HG03575 (cell line): ENCODE measurements around the gene C3orf22.
"Not testable (repeated sequence)": the region's sequence is repeated elsewhere in the genome, so short reads cannot be mapped to it uniquely, and the experiment has no call there.

ENCODE experiments used
- ATAC-seq: cut with Tn5 transposase; IDR thresholded peaks from one replicate; pipeline ENCODE4 v1.9.1; 2021; ENCODE audit not compliant: unreplicated experiment, insufficient number of reproducible peaks, low FRiP score; ENCODE audit errors: extremely low read depth

Gene C3orf22, protein sequence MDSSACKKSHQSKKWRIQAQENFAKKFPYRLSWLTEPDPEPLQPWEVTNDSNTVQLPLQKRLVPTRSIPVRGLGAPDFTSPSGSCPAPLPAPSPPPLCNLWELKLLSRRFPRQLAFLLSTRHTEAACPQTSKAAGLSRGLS

DNA sequence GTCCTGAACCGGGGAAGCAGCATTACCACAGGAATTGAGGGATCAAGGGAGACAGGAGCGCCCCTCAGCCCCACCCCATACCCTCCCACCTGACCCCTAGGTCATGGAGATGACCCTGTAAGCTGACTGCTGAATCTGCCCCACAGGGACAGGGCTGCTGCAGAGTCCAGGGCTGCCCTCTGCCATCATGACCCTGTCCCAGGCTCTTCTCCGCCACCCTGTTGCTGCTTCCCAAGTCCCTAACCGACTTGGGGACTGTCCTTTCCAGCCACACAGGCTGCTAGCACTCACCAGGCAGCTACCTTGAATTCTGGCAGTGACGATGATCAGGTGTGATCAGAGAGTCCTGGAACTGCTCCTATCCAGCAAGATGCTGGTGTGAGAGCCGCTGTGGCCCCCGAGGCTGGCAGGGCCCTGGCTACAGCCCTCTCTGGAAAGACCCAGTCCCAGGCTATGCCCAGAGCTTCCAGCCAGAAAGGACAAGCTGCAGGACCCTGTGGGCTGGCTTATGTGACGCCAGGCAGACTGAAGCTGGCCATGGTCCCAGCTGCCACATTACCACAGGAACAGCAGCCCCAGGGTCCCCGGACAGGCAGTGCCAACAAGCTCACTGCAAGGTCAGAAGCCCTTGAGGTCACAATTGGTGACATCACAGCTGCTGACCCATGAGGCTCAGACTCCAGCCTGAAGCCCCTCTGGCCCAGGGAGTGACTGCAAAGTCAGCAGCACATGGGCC, at the start of gene C3orf22:
C3orf22 (minus strand) TSS at position 597 of the 736 bp plus-strand sequence. CDS start 5,542 bp downstream, outside the sequence.
- no peak for ATAC-seq

DNA sequence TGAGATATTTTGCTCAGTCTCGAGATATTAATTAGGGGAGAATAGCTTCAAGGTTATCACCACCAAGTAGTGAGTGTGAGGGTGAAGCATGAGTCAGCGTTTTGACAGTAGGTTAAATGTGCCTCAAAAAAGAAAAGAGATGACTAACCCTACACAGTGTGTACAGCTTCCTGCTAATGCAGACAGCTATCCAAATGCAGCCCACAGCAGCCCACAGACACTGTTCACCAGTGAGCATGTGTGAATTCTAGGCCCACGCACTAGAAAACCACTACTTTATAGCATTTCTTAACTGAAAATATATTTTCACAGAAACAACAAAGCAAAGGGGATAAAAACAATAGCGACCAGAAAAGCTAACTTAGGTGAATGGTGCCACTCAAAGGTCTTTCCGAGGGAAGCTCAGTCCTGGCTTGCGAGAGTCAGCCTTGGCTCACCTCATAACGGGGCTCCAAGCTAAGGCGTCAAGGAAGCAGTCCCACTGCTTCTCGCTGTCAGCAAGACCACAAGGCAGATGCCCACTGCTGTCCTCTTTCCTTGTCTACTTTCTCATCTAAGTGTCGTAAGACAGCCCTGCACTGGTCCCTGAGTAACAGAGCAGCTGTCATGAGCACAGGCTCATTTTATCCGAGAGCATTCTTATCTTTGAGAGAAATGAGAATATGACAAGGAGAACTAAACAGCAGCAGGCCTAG, 48.6 kb upstream of the C3orf22 start:
- ATAC-seq = no peak

DNA sequence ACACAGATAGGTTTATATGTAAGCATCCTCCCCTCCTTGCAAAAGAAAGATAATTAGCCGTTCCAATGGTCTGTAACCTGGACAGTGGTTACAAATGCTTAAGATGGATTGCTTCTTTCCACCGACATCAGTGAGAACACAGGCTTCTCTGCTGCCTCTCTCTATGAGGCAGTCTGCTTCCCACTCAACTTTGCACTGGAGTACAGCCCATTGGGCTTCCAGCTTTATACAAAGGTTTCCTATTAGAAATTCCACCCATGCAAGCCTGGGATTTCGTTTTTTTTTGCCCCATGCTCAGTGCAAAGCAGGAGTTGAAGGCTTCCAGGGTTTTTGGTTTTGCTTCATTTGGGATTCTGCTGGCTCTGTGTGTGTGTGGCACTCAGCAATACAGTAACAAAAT, 47.3 kb upstream of the C3orf22 start:
- no peak for ATAC-seq

DNA sequence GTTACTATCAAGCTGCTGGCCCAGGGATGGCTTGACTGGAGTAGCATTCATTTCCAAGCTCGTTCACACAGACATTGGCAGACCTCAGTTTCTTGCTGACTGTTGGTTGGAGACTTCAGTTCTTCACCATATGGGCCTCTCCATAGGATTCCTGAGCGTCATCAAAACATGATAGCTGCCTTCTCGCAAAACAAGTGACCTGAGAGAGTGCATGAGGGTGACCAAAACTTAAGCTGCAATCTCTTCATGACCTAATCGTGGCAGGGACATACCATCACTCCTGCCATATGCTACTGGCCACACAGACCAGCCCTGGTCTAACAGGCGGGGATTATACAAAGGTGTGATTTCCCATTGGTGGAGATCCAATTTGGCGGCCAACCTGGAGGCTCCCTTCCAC, 46.0 kb upstream of the C3orf22 start:
- no peak for ATAC-seq

DNA sequence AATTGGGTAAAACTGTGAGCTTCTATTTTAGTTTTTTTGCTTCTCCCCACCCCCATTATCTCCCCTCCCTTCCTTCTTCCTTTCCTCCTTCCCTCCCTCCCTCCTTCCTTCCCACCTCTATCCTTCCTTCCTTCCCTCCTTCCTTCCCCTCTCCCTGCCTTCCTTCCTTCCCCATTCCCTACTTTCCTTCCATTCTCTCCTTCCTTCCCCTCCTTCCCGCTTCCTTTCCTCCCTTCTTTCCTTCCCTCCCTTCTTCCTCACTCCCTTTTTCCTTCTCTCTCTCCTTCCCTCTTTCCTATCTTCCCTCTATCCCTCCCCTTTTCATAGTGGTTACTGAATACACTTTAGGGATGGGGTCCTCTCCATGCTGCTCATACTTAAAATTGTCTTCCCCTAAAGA, 40.4 kb upstream of the C3orf22 start:
- ATAC-seq = no peak

DNA sequence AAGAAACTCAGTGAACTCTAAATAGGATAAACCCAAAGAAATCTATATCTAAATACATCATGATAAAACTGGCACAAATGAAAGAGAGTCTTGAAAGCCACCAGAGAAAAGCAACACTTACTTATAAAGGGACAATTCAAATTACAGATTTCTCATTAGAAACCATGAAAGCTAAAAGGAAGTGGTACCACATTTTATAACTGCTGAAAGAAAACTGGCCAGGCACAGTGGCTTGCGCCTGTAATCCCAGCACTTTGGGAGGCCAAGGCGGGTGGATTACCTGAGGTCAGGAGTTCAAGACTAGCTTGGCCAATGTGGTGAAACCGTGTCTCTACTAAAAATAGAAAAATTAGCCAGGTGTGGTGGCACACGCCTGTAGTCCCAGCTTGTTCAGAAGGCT, 36.7 kb upstream of the C3orf22 start:
- ATAC-seq = not testable (repeated sequence)

DNA sequence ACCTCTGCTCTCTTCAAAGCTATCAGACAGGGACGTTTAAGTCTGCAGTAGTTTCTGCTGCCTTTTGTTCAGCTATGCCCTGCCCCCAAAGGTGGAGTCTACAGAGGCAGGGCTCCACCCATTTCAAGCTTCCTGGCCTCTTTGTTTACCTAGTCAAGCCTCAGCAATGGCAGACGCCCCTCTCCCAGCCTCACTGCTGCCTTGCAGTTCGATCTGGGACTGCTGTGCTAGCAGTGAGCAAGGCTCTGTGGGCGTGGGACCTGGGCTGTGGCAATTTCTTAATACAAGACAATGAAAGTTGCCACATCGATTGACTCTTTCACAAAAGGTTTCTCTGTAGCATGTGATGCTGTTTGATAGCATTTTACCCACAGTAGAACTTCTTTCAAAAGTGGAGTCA, 32.8 kb upstream of the C3orf22 start:
- not testable (repeated sequence) for ATAC-seq

DNA sequence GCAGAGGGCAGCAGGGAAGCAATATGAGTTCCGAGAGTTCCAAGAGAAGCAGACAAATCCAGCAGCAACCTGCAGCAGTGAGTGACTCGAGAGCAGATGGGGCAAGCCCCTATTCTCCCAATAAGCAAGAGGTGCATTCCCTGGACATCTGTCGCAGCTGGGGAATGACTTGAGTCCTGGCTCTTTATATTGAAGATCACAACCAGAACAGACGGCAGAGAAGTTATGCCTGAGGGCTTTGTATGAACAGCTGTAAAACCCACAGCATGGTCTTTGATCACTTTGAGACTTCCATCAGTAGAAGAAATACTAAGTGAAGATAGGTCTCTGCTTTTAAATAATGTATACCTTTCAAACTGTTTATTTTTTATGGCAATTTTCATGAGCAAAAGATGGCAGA, 23.6 kb upstream of the C3orf22 start:
- no peak for ATAC-seq

DNA sequence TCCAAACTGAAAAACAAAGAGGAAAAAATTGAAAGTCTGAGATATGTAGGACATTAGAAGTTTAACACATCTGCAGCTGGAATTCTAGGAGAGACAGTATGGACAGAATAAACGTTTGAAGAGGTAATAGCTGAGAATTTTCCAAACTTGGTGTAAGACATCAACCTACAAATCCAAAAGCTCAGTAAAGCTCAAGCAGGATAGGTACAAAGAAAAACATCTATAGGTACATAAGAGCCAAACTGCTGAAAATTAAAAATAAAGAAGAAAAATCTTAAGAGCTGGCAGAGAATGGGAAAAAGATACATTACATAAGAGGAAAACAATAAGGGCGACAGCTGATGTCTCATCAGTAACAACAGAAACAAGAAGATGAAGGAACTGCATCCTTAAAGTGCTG, 22.8 kb upstream of the C3orf22 start:
- no peak for ATAC-seq

DNA sequence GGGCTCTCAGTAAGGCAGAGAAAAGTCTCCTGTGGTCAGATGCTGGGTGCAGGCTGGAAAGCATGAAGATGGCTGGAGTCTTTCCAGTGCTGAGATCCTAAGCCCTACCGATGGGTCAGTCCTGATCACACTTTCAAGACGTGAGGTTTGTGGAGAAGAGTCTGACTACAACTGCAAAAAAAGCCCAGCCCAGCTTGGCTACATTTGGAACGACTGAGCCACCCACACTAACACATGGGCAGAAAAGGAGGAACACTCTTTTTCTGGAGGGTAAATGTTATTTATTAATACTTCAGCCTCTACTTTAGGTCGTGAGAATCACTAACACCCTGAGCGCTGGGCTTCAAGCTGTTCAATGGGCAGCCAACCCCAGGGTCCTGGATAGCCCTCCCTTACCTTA, 22.0 kb upstream of the C3orf22 start:
- no peak for ATAC-seq

DNA sequence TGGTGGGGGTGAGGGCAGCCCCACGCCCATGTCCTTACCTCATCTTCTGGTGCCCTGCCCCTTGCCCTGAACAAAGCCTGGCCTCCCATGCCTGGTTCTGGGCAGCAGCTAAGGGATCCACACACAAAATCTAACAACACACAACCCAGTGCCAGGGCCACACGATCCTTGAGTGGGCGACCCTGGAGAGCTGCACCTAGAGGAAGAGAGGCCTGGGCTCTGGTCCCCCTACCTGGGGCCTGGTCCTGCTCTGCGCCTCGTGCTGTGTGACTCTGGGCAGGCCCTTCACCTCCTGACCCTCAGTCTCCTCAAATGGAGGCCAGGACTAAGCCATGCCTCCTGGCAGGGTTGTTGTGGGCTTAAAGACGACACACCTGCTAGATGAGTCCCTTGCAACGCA, 20.0 kb upstream of the C3orf22 start:
- no peak for ATAC-seq

DNA sequence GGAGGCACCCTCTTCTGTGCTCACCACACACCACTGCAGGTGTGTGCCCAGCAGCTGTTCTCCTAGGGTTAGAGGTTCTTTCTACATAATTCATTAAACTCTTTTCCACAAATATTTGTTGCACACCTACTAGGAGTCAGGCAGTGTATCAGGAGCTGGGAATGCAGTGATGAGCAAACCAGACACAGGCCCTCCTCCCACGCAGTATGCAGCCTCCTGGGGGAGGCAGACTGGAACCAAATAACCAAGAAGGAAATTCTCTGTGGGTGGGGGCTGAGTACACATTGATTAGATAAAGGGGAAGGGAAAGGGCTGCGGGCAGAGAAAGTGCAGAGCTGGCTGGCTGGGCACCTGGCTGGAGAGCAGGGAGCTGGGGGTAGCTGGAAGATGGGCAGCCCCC, 18.5 kb upstream of the C3orf22 start:
- ATAC-seq = no peak

DNA sequence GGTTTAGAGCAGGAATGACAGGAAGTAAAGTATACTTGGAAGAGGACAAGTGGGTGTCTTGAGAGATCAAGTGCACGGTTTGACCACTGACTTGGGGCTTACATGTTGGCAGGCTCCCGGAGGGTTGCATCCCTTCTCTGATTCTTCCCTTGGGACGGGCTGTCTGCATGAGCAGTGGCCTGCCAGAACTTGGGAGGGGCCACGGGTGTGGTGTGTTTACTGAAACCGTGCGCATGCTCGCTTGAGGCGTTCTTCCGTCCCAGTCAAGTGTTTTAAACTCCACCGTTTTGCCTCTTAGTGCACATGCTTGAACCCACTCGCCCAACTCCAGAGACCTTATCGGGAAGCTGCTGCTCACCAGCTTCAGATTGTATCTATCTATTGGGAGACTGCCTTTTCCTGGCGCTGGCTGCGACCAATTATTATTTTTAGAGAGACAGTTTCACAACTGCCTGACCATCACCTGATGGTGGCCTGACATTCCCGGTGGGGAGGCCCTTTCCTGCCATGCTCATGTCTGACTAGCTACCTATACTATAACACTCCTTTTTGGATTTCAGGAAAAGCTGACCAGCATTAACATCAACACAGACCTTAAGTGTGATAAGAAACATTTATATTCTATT, 14.9 kb upstream of the C3orf22 start:
- ATAC-seq = no peak

DNA sequence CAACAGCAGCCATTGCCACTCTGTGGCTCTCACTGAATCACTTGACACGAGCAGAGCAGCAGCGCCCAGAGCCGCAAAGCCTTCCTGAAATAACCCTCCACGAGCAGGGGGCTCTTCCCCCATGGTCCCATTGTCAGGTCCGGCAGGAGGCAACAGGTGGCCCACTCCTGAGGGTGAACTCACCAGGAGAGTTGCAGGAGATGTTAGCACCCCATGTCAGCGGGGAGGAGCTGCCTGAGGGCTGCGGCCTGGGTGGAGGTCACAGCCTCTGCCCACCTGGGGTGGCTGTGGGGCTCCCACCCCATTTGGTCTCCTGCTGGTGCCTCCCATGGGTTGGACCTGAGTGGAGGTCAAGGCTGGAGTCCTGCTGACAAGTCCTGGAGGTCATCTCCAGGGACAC, 12.3 kb upstream of the C3orf22 start:
- no peak for ATAC-seq

DNA sequence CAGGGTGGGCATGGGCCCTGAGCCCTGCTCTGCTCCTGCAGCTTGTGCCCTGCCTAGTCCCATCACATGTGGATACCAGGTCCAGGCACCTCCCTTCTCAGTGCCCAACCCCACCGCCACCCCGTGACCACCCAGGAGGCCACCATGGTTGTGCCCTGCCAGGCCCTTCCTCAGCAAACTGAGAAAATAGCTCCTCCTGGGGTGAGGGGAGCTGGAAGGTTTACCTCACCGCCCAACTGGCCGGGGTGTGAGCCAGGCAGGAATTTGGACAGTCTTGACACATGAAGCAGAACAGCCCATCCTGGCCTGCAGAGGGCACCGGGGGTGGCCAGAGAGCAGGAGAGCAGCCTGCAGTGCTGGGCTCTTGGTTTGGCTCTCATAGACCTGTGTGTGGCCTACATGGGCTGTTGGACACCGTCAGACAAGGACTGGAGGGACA, 11.4 kb upstream of the C3orf22 start:
- no peak for ATAC-seq

DNA sequence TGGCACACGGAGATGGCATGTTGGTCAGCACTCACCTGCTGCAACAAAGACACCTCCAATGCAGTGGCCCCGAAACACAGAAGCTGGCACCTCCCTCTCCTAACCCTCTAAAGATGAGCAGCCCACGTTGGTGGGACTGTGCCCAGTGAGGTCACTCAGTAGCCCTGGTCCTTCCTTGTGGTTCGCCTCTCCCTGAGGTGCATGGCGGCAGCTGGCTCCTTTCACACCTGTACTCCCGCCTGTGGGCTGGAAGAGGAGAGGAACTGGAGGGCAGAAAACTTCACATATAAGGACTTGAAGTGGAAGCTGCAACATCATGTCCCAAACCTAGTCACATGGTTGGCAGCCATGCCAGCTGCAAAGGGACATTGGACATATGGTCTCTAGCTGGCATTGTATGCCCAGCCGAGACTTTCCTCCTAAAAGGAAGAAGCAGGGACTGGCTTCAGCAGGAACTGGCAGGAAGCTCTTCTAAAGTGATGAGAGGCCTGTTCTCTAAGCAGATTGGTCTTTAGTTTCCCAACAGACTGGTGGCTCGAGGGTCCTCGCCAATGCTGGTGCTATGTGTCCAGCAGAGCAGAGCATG, 10.8 kb upstream of the C3orf22 start:
- ATAC-seq = no peak

DNA sequence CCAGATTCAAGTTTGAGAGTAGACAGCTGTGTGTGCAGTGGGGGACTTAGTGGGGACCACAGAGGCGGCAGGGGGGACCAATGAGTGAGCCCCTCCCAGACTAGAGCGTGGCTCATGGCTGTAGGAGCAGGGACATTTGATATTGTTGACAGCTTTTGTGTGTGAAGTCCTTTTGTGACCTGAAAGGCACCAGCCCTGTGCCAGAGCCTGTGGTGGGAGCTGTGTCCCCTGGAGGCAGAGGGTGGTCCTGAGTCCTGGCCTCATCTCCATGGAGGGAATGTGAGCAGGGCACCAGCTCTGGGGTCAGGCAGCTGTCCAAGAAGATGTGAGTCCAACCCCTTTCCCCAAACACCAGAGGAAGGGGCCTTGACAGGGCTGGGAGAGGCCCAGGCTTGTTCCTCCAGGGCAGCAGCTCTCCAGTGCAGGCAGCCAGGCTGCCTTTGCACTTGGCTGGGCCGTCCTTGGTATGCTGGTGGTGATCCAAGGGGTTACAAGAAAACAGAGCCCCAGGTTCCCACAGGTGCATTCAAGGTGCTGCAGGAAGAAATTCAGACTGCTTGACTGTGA, 10.1 kb upstream of the C3orf22 start:
- ATAC-seq = no peak

DNA sequence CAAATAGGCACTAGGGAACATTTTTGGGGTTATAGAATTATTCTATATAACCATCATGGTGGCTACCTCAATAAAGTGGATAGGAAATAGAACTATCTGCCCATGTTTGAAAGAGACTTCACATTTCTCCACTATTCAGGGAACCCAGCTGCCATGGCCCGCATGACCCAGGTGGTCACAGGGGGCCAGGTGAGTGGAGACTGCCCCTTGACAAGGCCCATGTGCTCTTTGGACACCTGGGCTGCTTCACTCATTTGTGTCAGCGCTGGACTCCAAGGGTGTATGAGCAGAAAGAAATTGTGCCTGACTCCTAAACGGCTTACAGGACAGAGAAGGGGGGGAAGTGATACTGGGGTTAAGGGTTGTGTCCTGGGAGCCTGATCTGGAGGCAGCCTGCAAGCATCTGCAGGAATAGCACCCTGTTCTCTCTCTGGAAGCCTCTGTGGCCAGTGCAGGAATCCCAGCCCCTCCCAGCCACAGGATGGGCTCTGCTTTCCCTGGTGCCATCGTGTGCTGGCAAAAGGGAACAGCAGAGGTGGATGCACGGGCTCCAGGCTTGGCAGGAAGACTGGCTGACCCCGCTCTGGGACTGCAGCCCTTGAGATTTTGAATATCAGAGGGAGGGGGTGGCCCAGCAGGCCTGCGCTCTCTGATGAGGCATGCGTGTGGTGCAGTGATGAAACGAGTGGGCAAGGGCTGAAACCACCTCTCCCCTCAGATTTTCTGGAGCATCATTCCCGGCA, 9.1 kb upstream of the C3orf22 start:
- no peak for ATAC-seq
